ENCODE results near the gene CAB39.

CAB39 gene

GRCh38 chr2:230794497-230794896 lies 81.9 kb downstream of the CAB39 start:
- peak; percentile 44 for DNase-seq (ENCODE audit: low read depth)
- H3K4me3 ChIP-seq (replicated peaks; ENCODE audit: low read depth, low read length) = no peak overlapping the region
- no peak for TF ChIP-seq CTCF (IDR thresholded peaks at IDR 0.05; ENCODE audit: low read length, missing control alignments)

DNA sequence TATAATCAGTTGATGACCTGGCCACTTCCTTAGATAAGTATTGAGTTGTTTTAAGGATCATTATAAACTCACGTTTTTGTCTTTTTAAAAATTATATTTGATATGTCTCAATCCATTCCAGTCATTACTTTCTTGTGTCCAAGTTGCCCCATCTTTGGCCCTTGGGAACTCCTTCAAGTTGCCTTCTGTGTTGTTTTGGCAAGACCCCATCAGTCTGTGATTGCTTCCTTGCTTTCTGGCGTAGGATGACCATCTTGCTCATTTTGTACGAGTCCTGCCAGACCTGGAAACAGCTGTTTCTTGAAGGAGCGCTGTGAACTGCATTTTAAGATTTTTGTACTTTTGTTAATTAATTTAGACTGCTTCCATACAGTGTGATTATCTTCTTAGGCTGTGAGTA lies 83.2 kb downstream of the CAB39 start:
- DNase-seq (ENCODE audit: low read depth) = peak; percentile 59
- no peak overlapping the region for H3K4me3 ChIP-seq (replicated peaks; ENCODE audit: low read depth, low read length)
- no peak for TF ChIP-seq CTCF (IDR thresholded peaks at IDR 0.05; ENCODE audit: low read length, missing control alignments)

DNA sequence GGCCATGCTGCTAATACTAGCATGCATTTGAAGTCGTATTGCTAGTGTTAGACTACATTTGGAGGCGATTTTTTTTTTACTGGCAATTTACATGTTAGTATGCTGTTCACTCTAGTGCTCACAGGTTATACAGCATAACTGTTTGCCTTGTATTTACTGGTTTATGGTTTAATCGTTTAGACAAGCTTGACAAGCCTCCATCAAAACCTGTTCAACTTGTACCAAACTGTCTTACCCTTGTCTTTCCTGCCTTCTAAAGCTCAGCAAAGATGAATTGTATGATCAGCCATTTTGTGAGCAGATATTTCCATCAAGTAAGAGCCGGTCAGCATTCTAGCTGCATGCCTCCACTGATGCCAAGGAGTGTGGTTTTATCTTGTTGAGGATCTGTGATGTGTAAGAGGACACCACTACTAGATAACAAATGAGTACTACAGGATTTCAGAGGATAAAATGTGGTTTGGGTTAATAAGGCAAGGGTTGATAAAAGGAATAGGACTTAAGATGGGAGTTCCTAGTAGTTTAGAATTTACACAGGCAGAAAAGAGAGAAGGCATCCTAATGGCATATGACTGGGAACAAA lies 83.7 kb downstream of the CAB39 start:
- no peak for TF ChIP-seq CTCF (IDR thresholded peaks at IDR 0.05; ENCODE audit: low read length, missing control alignments)
- no peak overlapping the region for H3K4me3 ChIP-seq (replicated peaks; ENCODE audit: low read depth, low read length)
- DNase-seq (ENCODE audit: low read depth) = peak; percentile 18

DNA sequence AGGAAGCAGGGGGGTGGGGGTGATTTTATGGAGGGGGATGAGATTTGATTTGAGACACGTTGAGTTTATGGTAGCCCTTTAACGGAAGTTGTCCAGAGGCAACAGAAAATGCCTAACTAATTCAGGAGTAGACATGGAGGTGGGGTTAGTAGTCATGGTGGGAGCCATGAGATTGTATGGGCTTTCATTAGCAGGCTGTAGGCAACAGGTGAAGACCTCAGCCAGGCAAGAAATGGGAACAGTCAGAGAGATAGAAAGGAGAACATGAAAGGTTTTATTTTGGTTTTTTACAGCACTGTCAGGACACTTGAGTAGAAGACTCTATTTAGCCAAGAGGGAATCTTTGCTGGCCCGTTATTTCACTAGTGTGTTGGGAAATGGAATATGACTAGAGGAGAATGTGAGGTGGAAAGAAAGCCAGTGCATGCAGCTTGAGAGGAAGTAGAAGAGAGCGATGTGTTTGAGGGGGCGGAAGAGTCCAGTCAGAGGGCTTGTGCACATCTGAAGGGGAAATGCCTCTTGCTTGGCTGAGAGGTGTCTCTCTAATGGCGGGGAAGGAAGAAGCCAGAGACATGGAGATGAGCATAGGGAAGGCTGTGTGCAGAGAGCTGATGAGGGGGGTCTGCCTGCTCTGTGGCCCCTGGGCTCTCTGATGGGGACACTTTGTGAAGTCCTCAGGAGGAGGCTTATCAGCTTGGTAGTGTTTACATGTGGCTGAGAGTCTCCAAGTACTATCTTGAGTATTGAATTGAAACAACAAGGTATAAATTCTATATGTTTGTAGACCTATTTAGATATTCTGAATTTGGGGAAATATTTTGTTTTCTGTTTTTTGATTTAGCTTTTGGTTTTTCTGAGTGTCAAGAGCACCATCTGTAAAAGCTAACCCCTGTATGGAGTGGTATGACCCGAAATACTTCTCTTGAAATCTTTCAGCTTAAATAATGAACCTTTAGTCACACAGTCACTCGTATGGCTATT lies 85.2 kb downstream of the CAB39 start:
- TF ChIP-seq CTCF (IDR thresholded peaks at IDR 0.05; ENCODE audit: low read length, missing control alignments) = no peak
- no peak overlapping the region for H3K4me3 ChIP-seq (replicated peaks; ENCODE audit: low read depth, low read length)
- peak; percentile 40 for DNase-seq (ENCODE audit: low read depth)

GRCh38 chr2:230798769-230799399 lies 86.2 kb downstream of the CAB39 start:
- DNase-seq (ENCODE audit: low read depth) = peak; percentile 76
- peak; percentile 66 for TF ChIP-seq CTCF (IDR thresholded peaks at IDR 0.05; ENCODE audit: low read length, missing control alignments)

GRCh38 chr2:230805353-230806017 lies 92.8 kb downstream of the CAB39 start:
- no peak overlapping the region for H3K4me3 ChIP-seq (replicated peaks; ENCODE audit: low read depth, low read length)
- TF ChIP-seq CTCF (IDR thresholded peaks at IDR 0.05; ENCODE audit: low read length, missing control alignments) = no peak
- no peak for DNase-seq (ENCODE audit: low read depth)

More at GRCh38 chr2:230798769-230799399, 86.2 kb downstream of the CAB39 start:
- H3K4me3 ChIP-seq (replicated peaks; ENCODE audit: low read depth, low read length) = no peak overlapping the region

All from fibroblast of pulmonary artery (primary cell).